ENCODE data around the gene GALNTL6. TPM values are rescaled to one million over a fixed set of nuclear protein-coding genes. Genes with fewer than 3 reads are reported as not detected.

GALNTL6 gene
- total and polyA plus RNA-seq, 2 donors from 2014 or later = 0.60 TPM; not detected in 1

DNA sequence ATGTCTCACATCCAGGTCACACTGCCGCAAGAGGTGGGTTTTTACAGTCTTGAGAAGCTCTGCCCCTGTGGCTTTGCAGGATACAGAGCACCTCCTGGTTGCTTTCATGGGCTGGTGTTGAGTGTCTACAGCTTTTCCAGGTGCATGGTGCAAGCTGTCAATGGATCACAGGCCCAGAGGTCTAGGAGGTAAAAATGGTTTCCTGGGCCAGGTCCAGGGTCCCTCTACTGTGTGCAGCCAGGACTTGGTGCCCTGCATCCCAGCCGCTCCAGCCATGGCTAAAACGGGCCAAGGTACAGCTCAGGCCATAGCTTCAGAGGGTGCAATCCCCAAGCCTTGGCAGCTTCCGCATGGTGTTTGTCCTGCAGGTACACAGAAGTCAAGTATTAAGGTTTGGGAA, 921.4 kb downstream of the GALNTL6 start:
- Histone ChIP-seq H3K36me3 (ENCODE audit: control insufficient read depth in 2 of 3, insufficient read depth in 3 of 3, low read length in 3 of 3) (no peaks in the 10 kb centered on the region), H3K4me3 (ENCODE audit: low read length in 3 of 3) (no peak overlapping the region), H3K9me3 (ENCODE audit: control insufficient read depth in 2 of 3, insufficient read depth in 1 of 3, low read length in 3 of 3) (peaks cover 0 to 18% (median 2%) of the 10 kb centered on the region in 3 donors), H3K27me3 (ENCODE audit: control insufficient read depth, insufficient read depth, low read length) (no peaks in the 10 kb centered on the region), H3K9ac (ENCODE audit: low read length in 3 of 3) (no peak overlapping the region), H3K4me1 (ENCODE audit: control insufficient read depth in 2 of 3, insufficient read depth in 2 of 3, low read depth in 1 of 3, low read length in 3 of 3) (no peaks in the 10 kb centered on the region), H3K27ac (ENCODE audit: low read depth in 2 of 2, low read length in 2 of 2) (no peak overlapping the region)
- intact Hi-C loops (cut with DNase I) = no loop called here
- TF ChIP-seq, protein P1, sequence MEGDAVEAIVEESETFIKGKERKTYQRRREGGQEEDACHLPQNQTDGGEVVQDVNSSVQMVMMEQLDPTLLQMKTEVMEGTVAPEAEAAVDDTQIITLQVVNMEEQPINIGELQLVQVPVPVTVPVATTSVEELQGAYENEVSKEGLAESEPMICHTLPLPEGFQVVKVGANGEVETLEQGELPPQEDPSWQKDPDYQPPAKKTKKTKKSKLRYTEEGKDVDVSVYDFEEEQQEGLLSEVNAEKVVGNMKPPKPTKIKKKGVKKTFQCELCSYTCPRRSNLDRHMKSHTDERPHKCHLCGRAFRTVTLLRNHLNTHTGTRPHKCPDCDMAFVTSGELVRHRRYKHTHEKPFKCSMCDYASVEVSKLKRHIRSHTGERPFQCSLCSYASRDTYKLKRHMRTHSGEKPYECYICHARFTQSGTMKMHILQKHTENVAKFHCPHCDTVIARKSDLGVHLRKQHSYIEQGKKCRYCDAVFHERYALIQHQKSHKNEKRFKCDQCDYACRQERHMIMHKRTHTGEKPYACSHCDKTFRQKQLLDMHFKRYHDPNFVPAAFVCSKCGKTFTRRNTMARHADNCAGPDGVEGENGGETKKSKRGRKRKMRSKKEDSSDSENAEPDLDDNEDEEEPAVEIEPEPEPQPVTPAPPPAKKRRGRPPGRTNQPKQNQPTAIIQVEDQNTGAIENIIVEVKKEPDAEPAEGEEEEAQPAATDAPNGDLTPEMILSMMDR (IDR thresholded peaks at IDR 0.05; ENCODE audit: borderline replicate concordance, extremely low read depth, insufficient read depth) = no peak
- no peak for FAIRE-seq
- DNase-seq = no peak

DNA sequence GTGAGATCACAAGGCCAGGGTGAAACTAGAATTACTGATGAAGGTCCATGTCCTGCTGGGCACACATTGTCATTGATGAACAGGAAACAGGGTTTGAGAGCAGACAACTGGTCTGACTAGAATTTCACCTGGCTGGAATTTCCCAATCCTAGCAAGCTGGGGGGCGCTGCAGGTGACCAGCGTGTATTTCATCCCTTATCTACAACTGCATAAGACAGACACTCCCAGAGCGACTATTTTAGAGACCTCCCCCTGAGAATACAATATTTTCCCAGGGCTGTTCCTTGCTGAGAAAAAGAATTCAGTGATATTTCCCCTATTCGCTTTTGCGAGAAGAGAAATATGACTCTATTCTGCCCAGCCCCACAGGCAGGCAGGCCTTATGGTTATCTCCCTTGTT, 922.8 kb downstream of the GALNTL6 start:
- Histone ChIP-seq H3K27ac (ENCODE audit: low read depth in 2 of 2, low read length in 2 of 2) (no peak overlapping the region), H3K4me3 (ENCODE audit: low read length in 3 of 3) (no peak overlapping the region), H3K9me3 (ENCODE audit: control insufficient read depth in 2 of 3, insufficient read depth in 1 of 3, low read length in 3 of 3) (peaks cover 0 to 18% (median 2%) of the 10 kb centered on the region in 3 donors), H3K27me3 (ENCODE audit: control insufficient read depth, insufficient read depth, low read length) (no peaks in the 10 kb centered on the region), H3K4me1 (ENCODE audit: control insufficient read depth in 2 of 3, insufficient read depth in 2 of 3, low read depth in 1 of 3, low read length in 3 of 3) (no peaks in the 10 kb centered on the region), H3K36me3 (ENCODE audit: control insufficient read depth in 2 of 3, insufficient read depth in 3 of 3, low read length in 3 of 3) (no peaks in the 10 kb centered on the region), H3K9ac (ENCODE audit: low read length in 3 of 3) (no peak overlapping the region)
- TF ChIP-seq, protein P1 (IDR thresholded peaks at IDR 0.05; ENCODE audit: borderline replicate concordance, extremely low read depth, insufficient read depth) = no peak
- no peak for DNase-seq
- intact Hi-C loops (cut with DNase I) = no loop called here
- no peak for FAIRE-seq

- H3K9me3 ChIP-seq (ENCODE audit: control insufficient read depth in 2 of 3, insufficient read depth in 1 of 3, low read length in 3 of 3) = peaks cover 0 to 10% (median 0%) of the 10 kb centered on the region in 3 donors
- no peak overlapping the region for H3K27ac ChIP-seq (ENCODE audit: low read depth in 2 of 2, low read length in 2 of 2)
- no peaks in the 10 kb centered on the region for H3K27me3 ChIP-seq (ENCODE audit: control insufficient read depth, insufficient read depth, low read length)
- no peak overlapping the region for H3K4me3 ChIP-seq (ENCODE audit: low read length in 3 of 3)
- TF ChIP-seq, protein P1 (IDR thresholded peaks at IDR 0.05; ENCODE audit: borderline replicate concordance, extremely low read depth, insufficient read depth) = no peak
- no peaks in the 10 kb centered on the region for H3K4me1 ChIP-seq (ENCODE audit: control insufficient read depth in 2 of 3, insufficient read depth in 2 of 3, low read depth in 1 of 3, low read length in 3 of 3)
- intact Hi-C loops (cut with DNase I) = no loop called here
- H3K36me3 ChIP-seq (ENCODE audit: control insufficient read depth in 2 of 3, insufficient read depth in 3 of 3, low read length in 3 of 3) = no peaks in the 10 kb centered on the region
- FAIRE-seq (no peak), DNase-seq (no peak)
- H3K9ac ChIP-seq (ENCODE audit: low read length in 3 of 3) = no peak overlapping the region
Measured at GRCh38 chr4:172740434-172740833, 927.2 kb downstream of the GALNTL6 start.

GRCh38 chr4:172750910-172751309, 937.7 kb downstream of the GALNTL6 start:
- no peak overlapping the region for H3K27ac ChIP-seq (ENCODE audit: low read depth in 2 of 2, low read length in 2 of 2)
- H3K9ac ChIP-seq (ENCODE audit: low read length in 3 of 3) = no peak overlapping the region
- no peaks in the 10 kb centered on the region for H3K4me1 ChIP-seq (ENCODE audit: control insufficient read depth in 2 of 3, insufficient read depth in 2 of 3, low read depth in 1 of 3, low read length in 3 of 3)
- DNase-seq (no peak), FAIRE-seq (no peak)
- TF ChIP-seq, protein P1 (IDR thresholded peaks at IDR 0.05; ENCODE audit: borderline replicate concordance, extremely low read depth, insufficient read depth) = no peak
- no peaks in the 10 kb centered on the region for H3K9me3 ChIP-seq (ENCODE audit: control insufficient read depth in 2 of 3, insufficient read depth in 1 of 3, low read length in 3 of 3)
- H3K36me3 ChIP-seq (ENCODE audit: control insufficient read depth in 2 of 3, insufficient read depth in 3 of 3, low read length in 3 of 3) = no peaks in the 10 kb centered on the region
- no peaks in the 10 kb centered on the region for H3K27me3 ChIP-seq (ENCODE audit: control insufficient read depth, insufficient read depth, low read length)
- intact Hi-C loops (cut with DNase I) = no loop called here
- H3K4me3 ChIP-seq (ENCODE audit: low read length in 3 of 3) = no peak overlapping the region

Measured in kidney (tissue), 14 donors.